SU-DHL-6 (cell line): Measurements from ENCODE around the gene IST1.

Source experiments
- H2AFZ ChIP-seq: fragments of 200-600 bp; sonication (generic); 2 replicates; pipeline ENCODE4 v1.6.1; 2014; ENCODE audit warnings: low read depth, mild to moderate bottlenecking, moderate library complexity, mixed read lengths, antibody characterized with exemption, low read length; ENCODE audit not compliant: severe bottlenecking
- H3F3A ChIP-seq: fragments of 200-600 bp; shearing (Covaris generic); 2 replicates; pipeline ENCODE4 v1.6.0; 2016; ENCODE audit warnings: antibody characterized with exemption, mild to moderate bottlenecking; ENCODE audit not compliant: insufficient read depth
- H3K27ac ChIP-seq: fragments of 200-600 bp; sonication (generic); 2 replicates; pipeline ENCODE4 v1.5.1; 2016; ENCODE audit warnings: low read depth, mild to moderate bottlenecking, low read length, moderate library complexity, mixed read lengths
- H3K27me3 ChIP-seq: fragments of 200-600 bp; sonication (generic), shearing (Covaris generic); 2 replicates; pipeline ENCODE4 v1.6.0; 2014; ENCODE audit warnings: mild to moderate bottlenecking, low read length
- H3K36me3 ChIP-seq: fragments of 200-600 bp; sonication (generic); 2 replicates; pipeline ENCODE4 v1.6.1; 2014; ENCODE audit warnings: mild to moderate bottlenecking, low read length, mixed read lengths
- H3K4me2 ChIP-seq: fragments of 300-600, 200-600 bp; shearing (Covaris generic), sonication (generic); 2 replicates; pipeline ENCODE4 v1.6.0; 2014; ENCODE audit warnings: low read length, low read depth, mild to moderate bottlenecking; ENCODE audit not compliant: poor library complexity, severe bottlenecking
- H3K4me3 ChIP-seq: fragments of 200-600 bp; sonication (generic); 2 replicates; pipeline ENCODE4 v1.5.1; 2014; ENCODE audit warnings: antibody characterized with exemption, low read length, mild to moderate bottlenecking, mixed read lengths; ENCODE audit not compliant: insufficient read depth, poor library complexity, severe bottlenecking
- H3K79me2 ChIP-seq: fragments of 200-600 bp; sonication (generic); 2 replicates; pipeline ENCODE4 v1.6.1; 2014; ENCODE audit warnings: mild to moderate bottlenecking, low read length, moderate library complexity; ENCODE audit not compliant: insufficient read depth
- H3K9ac ChIP-seq: fragments of 200-600 bp; sonication (generic); 2 replicates; pipeline ENCODE4 v1.7.0; 2014; ENCODE audit warnings: mild to moderate bottlenecking, low read length
- H3K9me2 ChIP-seq: fragments of 200-600 bp; sonication (generic); replicated peaks from 2 replicates; pipeline ENCODE4 v1.6.1; 2014; ENCODE audit warnings: low read length; ENCODE audit not compliant: insufficient read depth
- H3K9me3 ChIP-seq: fragments of 200-600 bp; sonication (generic); 2 replicates; pipeline ENCODE4 v1.6.1; 2014; ENCODE audit warnings: low read length, mixed read lengths; ENCODE audit not compliant: insufficient read depth
- H4K20me1 ChIP-seq: fragments of 200-600 bp; sonication (generic); 2 replicates; pipeline ENCODE4 v1.6.1; 2014; ENCODE audit warnings: low read depth, mild to moderate bottlenecking, antibody characterized with exemption, low read length, moderate library complexity, mixed read lengths
- EZH2phosphoT487 ChIP-seq: fragments of 200-600 bp; sonication (generic), shearing (Covaris generic); conservative IDR thresholded peaks from 2 replicates; pipeline ENCODE4 v1.6.1; 2018; ENCODE audit warnings: mild to moderate bottlenecking, antibody characterized with exemption, low read length, moderate library complexity, mixed read lengths
- TF ChIP-seq, protein P1 (sequence below): fragments of 200-600 bp; sonication (generic); IDR thresholded peaks from one replicate; pipeline ENCODE4 v1.5.1; 2017; ENCODE audit warnings: antibody characterized with exemption, mild to moderate bottlenecking, low read length, moderate library complexity; ENCODE audit not compliant: insufficient read depth, poor library complexity, severe bottlenecking

Gene IST1

DNA sequence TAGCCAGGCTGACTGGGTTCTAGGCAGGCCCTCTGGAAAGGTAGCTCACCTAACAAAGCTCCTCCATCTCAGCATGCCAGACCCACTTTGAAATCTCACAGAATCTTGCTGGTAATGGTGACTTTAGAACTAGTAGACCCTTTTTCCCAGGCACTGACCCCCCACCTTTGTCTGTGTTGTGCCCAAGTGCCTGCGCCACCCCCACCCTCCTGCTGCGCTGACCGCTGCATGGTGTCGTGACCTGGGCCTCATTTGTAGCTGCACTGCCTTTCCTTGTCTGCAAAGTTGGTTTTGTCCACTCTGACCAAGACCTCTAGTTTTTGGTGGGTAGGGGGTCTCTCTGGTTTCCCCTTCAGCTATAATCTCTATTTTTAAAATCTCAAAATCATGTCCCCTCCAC, 42.8 kb upstream of the IST1 start:
- Histone ChIP-seq H3K27ac (no peak overlapping the region), H3K9me3 (no peaks in the 10 kb centered on the region), H3K9ac (no peak overlapping the region), H3K4me3 (no peak overlapping the region), H3K27me3 (no peaks in the 10 kb centered on the region), H3K79me2 (peaks cover 3% of the 10 kb centered on the region), H3K4me2 (no peak overlapping the region), H3K36me3 (0 out of 2 replicates have a peak, but pooled peaks cover 3% of the 10 kb centered on the region), H3F3A (no peaks in the 10 kb centered on the region), H2AFZ (no peak overlapping the region), H4K20me1 (no peaks in the 10 kb centered on the region), H3K9me2 (no peaks in the 10 kb centered on the region)
- TF ChIP-seq, protein P1, sequence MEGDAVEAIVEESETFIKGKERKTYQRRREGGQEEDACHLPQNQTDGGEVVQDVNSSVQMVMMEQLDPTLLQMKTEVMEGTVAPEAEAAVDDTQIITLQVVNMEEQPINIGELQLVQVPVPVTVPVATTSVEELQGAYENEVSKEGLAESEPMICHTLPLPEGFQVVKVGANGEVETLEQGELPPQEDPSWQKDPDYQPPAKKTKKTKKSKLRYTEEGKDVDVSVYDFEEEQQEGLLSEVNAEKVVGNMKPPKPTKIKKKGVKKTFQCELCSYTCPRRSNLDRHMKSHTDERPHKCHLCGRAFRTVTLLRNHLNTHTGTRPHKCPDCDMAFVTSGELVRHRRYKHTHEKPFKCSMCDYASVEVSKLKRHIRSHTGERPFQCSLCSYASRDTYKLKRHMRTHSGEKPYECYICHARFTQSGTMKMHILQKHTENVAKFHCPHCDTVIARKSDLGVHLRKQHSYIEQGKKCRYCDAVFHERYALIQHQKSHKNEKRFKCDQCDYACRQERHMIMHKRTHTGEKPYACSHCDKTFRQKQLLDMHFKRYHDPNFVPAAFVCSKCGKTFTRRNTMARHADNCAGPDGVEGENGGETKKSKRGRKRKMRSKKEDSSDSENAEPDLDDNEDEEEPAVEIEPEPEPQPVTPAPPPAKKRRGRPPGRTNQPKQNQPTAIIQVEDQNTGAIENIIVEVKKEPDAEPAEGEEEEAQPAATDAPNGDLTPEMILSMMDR, result no peak
- TF ChIP-seq EZH2phosphoT487, result no peak

DNA sequence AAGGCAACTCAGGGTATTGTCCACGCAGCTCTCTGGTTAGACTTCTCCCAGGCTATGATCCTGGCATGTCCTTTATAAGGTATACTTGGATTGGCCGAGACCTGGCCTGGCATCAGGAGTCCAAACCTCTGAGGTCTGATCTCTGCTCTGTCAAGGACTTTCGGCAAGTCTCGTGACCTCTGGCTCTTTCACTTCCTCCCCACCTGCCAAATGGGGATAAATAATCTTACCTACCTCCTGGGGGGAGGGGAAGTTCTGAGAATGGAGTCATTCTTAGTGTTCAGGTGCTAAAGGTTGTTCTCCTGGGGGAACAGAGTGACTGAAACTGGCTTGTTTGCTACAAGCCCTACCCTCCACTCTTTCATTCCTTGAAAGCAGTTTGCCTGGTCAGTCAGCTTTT, 41.9 kb upstream of the IST1 start:
- Histone ChIP-seq H3K27ac (no peak overlapping the region), H3K4me3 (no peak overlapping the region), H4K20me1 (no peaks in the 10 kb centered on the region), H3K27me3 (no peaks in the 10 kb centered on the region), H3K4me2 (peak overlapping the region; percentile 19), H3K36me3 (no peaks in the 10 kb centered on the region), H3K9me3 (no peaks in the 10 kb centered on the region), H3K79me2 (no peaks in the 10 kb centered on the region), H3K9me2 (no peaks in the 10 kb centered on the region), H3K9ac (no peak overlapping the region), H3F3A (no peaks in the 10 kb centered on the region), H2AFZ (no peak overlapping the region)
- TF ChIP-seq EZH2phosphoT487, result no peak
- TF ChIP-seq, protein P1, result no peak

DNA sequence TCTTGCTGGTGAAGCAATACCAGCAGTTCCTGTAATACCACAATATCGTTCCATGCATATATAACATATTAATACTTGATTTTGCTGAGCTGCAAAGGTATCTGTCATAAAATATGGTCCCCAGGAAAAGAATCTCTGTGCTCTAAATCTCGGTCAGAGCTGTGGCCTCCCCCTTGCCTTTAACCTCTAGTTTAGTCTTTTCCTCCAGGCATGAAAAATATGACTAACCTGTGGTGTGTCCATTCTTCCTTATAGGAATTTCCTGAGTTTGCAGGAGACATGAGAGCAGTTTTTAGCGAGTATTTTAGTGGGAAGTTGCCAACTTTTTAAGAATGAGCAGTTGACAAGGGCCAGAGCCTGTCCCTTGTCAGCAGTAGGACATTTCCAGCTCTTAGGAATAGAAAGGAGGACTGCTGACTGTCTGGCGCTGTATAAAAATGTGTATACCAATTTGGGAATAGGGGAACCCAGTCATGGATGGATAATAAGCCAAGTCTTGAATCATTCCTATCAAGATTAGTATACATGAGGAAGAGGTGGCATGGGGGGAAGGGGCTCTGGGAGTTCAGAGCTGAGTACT, 40.9 kb upstream of the IST1 start:
- Histone ChIP-seq H3K4me3 (no peak overlapping the region), H4K20me1 (no peaks in the 10 kb centered on the region), H3K9me2 (no peaks in the 10 kb centered on the region), H3K27me3 (no peaks in the 10 kb centered on the region), H3K9ac (no peak overlapping the region), H3F3A (0 out of 2 replicates have a peak, but pooled peaks cover 3% of the 10 kb centered on the region), H3K36me3 (peaks cover 2% of the 10 kb centered on the region; the same call in 1 of the 2 replicates), H3K79me2 (no peaks in the 10 kb centered on the region), H3K9me3 (no peaks in the 10 kb centered on the region), H3K27ac (no peak overlapping the region), H3K4me2 (no peak overlapping the region), H2AFZ (no peak overlapping the region)
- TF ChIP-seq, protein P1, result no peak
- no peak for TF ChIP-seq EZH2phosphoT487
